GM12801 (cell line): ENCODE measurements around the gene MPP7.

Source experiments
- CTCF ChIP-seq: IDR thresholded peaks from one replicate; pipeline ENCODE4 v1.5.1; 2011; ENCODE audit warnings: control low read depth; ENCODE audit not compliant: insufficient read length; ENCODE audit errors: extremely low read depth

MPP7 gene

DNA sequence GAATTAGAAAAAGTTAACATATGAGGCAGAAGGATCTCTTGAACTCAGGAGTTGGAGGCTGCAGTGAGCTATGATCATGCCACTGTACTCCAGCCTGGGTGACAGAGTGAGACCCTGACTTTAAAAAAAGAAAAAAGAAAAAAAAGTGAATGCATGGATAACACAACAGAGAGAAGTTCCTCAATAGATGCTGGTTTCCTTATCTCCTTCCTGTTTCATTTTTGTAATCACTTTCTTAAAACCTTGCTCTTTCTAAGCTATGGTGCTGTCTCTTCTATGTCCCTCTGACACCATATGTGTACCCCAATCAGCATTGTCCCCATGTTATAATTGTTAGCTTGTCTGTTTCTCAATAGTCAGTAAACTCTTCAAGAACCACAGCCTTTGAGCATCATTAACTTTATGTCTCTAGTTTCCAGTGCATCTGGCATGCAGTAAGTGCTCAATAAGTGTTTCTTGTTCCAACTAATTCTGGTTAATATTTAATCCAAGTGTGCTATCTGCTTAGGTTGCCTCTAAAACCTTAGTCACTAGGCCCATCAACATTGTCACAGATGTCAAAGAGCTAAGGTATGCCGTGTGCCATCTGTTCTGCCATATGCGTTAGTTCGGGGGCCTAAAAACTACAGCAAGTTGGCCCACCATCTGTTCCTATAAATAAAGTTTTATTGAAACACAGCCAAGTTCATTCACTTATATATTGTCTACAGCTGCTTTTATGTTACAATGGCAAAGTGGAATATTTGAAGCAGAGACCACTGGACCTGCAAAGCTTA lies 36.2 kb downstream of the MPP7 start:
- no peak for TF ChIP-seq CTCF

DNA sequence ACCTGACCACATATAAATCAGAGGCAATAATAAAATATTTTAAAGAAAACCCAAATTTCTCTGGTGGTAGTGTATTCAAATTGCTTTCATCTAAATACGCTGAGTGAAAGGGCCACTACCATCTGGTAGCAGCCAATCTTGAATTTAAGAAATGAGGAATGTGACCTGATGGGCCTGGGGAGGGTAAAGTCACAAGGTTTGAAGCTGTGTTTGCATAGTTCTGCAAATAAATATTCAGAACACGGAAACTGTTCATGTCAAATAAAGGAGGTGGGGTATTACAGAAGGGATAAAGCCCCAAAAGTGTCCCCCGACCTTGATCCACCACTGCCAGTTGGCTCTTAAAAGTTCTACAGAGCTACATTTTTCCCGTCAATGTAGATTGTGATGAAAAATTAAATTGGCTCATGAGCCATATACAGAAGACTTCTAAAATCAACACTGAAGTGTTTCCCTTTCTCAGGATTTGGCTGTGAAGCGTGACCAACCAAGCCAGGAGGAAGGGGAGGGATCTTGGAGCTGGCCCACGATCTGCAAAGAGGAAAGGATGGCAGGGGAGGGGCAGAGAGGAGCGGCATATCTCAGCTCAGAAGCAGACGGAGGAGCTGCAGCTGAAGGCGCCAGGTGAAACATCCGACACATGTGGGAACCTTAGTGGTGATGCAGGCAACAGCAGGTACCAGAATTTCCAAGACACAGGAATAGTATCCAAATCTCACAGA lies 39.6 kb downstream of the MPP7 start:
- TF ChIP-seq CTCF = no peak

GRCh38 chr10:28256776-28257175 lies 46.1 kb downstream of the MPP7 start:
- no peak for TF ChIP-seq CTCF

DNA sequence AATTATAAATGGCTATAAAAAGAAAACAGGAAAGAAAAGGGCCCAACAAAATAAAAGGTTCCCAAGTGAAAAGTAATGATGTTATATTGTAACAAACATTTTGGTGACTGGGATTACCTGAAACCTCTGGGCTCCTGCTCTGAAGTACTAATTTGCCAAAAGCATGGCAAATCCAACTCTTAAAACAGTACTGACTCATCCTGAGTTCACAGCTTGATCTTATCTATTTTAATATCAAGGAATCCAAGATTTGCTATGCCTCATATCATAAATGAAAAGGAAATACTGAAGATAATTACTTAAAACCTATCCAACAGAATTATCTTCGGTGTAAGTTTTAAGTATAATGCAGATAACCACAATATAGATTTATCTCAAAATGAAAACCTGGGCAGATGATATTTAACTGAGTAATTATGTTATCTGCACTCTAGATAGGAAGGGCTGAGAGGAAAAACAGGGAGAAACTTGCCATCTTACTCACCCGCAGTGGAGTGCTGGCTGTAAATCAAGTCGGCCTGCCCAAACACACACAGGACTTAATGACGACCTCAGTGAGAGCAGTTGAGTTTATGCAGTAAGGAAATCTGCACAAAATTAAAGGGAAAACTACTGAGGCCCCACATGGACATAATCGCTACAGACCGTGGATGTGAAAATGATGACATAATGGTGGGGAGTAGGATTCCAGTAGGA lies 48.4 kb downstream of the MPP7 start:
- TF ChIP-seq CTCF = no peak

GRCh38 chr10:28253169-28253785 lies 49.6 kb downstream of the MPP7 start:
- no peak for TF ChIP-seq CTCF
